KMS-11 (cell line): ENCODE measurements around the gene HOTAIR.

Experiments
- H2AFZ ChIP-seq: fragments of 200-600 bp; sonication (generic); 2 replicates; pipeline ENCODE4 v1.6.1; 2016; ENCODE audit warnings: antibody characterized with exemption, mixed run types, low read depth
- H3K27ac ChIP-seq: fragments of 200-600 bp; sonication (generic); 2 replicates; pipeline ENCODE4 v1.6.1; 2016; ENCODE audit warnings: mild to moderate bottlenecking, mixed run types
- H3K27me3 ChIP-seq: fragments of 200-600 bp; sonication (generic); 2 replicates; pipeline ENCODE4 v1.6.1; 2017; ENCODE audit warnings: mild to moderate bottlenecking, low read depth, mixed run types, moderate library complexity; ENCODE audit not compliant: insufficient read depth
- H3K36me3 ChIP-seq: fragments of 200-600 bp; sonication (generic); 2 replicates; pipeline ENCODE4 v1.6.1; 2017; ENCODE audit warnings: mild to moderate bottlenecking, mixed run types; ENCODE audit not compliant: insufficient read depth
- H3K4me1 ChIP-seq: fragments of 200-600 bp; sonication (generic); 2 replicates; pipeline ENCODE4 v1.6.1; 2016; ENCODE audit warnings: mild to moderate bottlenecking, low read depth, mixed run types; ENCODE audit not compliant: poor library complexity, severe bottlenecking
- H3K4me2 ChIP-seq: fragments of 200-600 bp; sonication (generic); 2 replicates; pipeline ENCODE4 v1.7.0; 2016; ENCODE audit warnings: mild to moderate bottlenecking, mixed run types
- H3K4me3 ChIP-seq: fragments of 200-600 bp; sonication (generic); IDR thresholded peaks from 2 replicates; pipeline ENCODE4 v1.6.1; 2017; ENCODE audit warnings: low read depth, low read length, mixed read lengths; ENCODE audit not compliant: insufficient read depth
- H3K79me2 ChIP-seq: fragments of 200-600 bp; sonication (generic); 2 replicates; pipeline ENCODE4 v1.6.1; 2016; ENCODE audit warnings: low read depth, mixed run types; ENCODE audit not compliant: insufficient read depth
- H3K9ac ChIP-seq: fragments of 200-600 bp; sonication (generic); 2 replicates; pipeline ENCODE4 v1.6.1; 2016; ENCODE audit warnings: mild to moderate bottlenecking, mixed run types
- H4K20me1 ChIP-seq: fragments of 200-600 bp; sonication (generic); 2 replicates; pipeline ENCODE4 v1.6.1; 2016; ENCODE audit warnings: mild to moderate bottlenecking, mixed run types; ENCODE audit not compliant: insufficient read depth
- CTCF ChIP-seq: fragments of 200-600 bp; sonication (generic); conservative IDR thresholded peaks from 2 replicates; pipeline ENCODE4 v1.6.1; 2017; ENCODE audit warnings: low read depth, mild to moderate bottlenecking, antibody characterized with exemption, low read length, moderate library complexity, mixed read lengths

The HOTAIR gene

GRCh38 chr12:53948650-53949593, 25.8 kb downstream of the HOTAIR start:
- Histone ChIP-seq H3K27ac (no peak overlapping the region), H3K4me2 (no peak overlapping the region), H3K79me2 (no peaks in the 10 kb centered on the region), H4K20me1 (no peaks in the 10 kb centered on the region), H3K36me3 (no peaks in the 10 kb centered on the region), H2AFZ (no peak overlapping the region), H3K9ac (no peak overlapping the region), H3K27me3 (peaks cover 94% of the 10 kb centered on the region), H3K4me3 (no peak overlapping the region), H3K4me1 (no peaks in the 10 kb centered on the region)
- no peak for TF ChIP-seq CTCF

GRCh38 chr12:53947743-53948142, 27.0 kb downstream of the HOTAIR start:
- Histone ChIP-seq H3K4me1 (no peaks in the 10 kb centered on the region), H3K79me2 (no peaks in the 10 kb centered on the region), H2AFZ (no peak overlapping the region), H3K4me2 (no peak overlapping the region), H3K27ac (no peak overlapping the region), H3K36me3 (no peaks in the 10 kb centered on the region), H3K4me3 (no peak overlapping the region), H3K9ac (no peak overlapping the region), H3K27me3 (peaks cover 88% of the 10 kb centered on the region), H4K20me1 (no peaks in the 10 kb centered on the region)
- no peak for TF ChIP-seq CTCF

- Histone ChIP-seq H3K36me3 (no peaks in the 10 kb centered on the region), H3K79me2 (no peaks in the 10 kb centered on the region), H3K9ac (no peak overlapping the region), H4K20me1 (no peaks in the 10 kb centered on the region), H2AFZ (no peak overlapping the region), H3K4me3 (no peak overlapping the region), H3K4me2 (no peak overlapping the region), H3K27ac (no peak overlapping the region), H3K4me1 (no peaks in the 10 kb centered on the region), H3K27me3 (peaks cover 80% of the 10 kb centered on the region)
- TF ChIP-seq CTCF = no peak
Measured at GRCh38 chr12:53944907-53945847, 29.6 kb downstream of the HOTAIR start.

GRCh38 chr12:53944209-53944608, 30.5 kb downstream of the HOTAIR start:
- H3K4me1 ChIP-seq = no peaks in the 10 kb centered on the region
- no peak overlapping the region for H3K9ac ChIP-seq
- H3K4me2 ChIP-seq = no peak overlapping the region
- no peaks in the 10 kb centered on the region for H3K79me2 ChIP-seq
- H3K27me3 ChIP-seq = peaks cover 74% of the 10 kb centered on the region
- TF ChIP-seq CTCF = no peak
- H3K27ac ChIP-seq = no peak overlapping the region
- no peaks in the 10 kb centered on the region for H3K36me3 ChIP-seq
- H3K4me3 ChIP-seq = no peak overlapping the region
- no peaks in the 10 kb centered on the region for H4K20me1 ChIP-seq
- no peak overlapping the region for H2AFZ ChIP-seq
